Ovary (tissue), 9 donors: Measurements from ENCODE around the gene PLA2G12A. TPM values are rescaled to one million over a fixed set of nuclear protein-coding genes. Genes with fewer than 3 reads are reported as not detected.

Source experiments
- DNase-seq, 5 donors: peaks; one replicate each; pipeline ENCODE4 v3.0.0-alpha.2; 2019 to 2020
- H3K27ac ChIP-seq, 2 donors: fragments of 200-600 bp; one replicate each; pipeline versions ENCODE4 v1.5.1 to v1.8.0; 2019 to 2022
- H3K27me3 ChIP-seq: fragments of 200-600 bp; one replicate; pipeline ENCODE4 v1.8.0; 2022
- H3K36me3 ChIP-seq: fragments of 200-600 bp; sonication (generic); one replicate; pipeline ENCODE4 v1.5.1; 2019
- H3K4me1 ChIP-seq: one replicate; pipeline ENCODE4 v1.8.1; 2013; ENCODE audit warnings: mild to moderate bottlenecking, moderate library complexity; ENCODE audit not compliant: insufficient read depth
- H3K4me3 ChIP-seq: fragments of 200-600 bp; sonication (generic); one replicate; pipeline ENCODE4 v1.5.1; 2017
- H3K9me3 ChIP-seq, 2 donors: fragments of 200-600 bp in 1 of 2; sonication (generic) in 1 of 2; one replicate each; pipeline versions ENCODE4 v1.5.1 to v1.8.1; 2013 to 2019; ENCODE audit warnings: mild to moderate bottlenecking in 1 of 2, moderate library complexity in 1 of 2
- EP300 ChIP-seq: sonication (generic); formaldehyde crosslinking; IDR thresholded peaks from one replicate; pipeline ENCODE4 v1.6.1; 2017; ENCODE audit warnings: antibody characterized with exemption
- POLR2A ChIP-seq: fragments of 450-650 bp; IDR thresholded peaks from one replicate; pipeline ENCODE4 v1.6.1; 2017; ENCODE audit warnings: antibody characterized with exemption, mild to moderate bottlenecking, moderate library complexity
- WGBS, 3 donors: extraction: QIAGEN DNeasy Blood & Tissue Kit in 1 of 3; methylation state at CpG; one replicate each; pipeline versions ENCODE4 v1.1.5 to v1.1.7; 2013 to 2017; 5-methylcytosine and 5-hydroxymethylcytosine counted together
- intact Hi-C, 4 donors: fragments of 100-400 bp; cut with DNase I; formaldehyde crosslinking; loops; one replicate each; pipeline versions ENCODE4 v1.11.0 to v1.15.1; 2022 to 2023
- polyA plus RNA-seq, 2 donors: library from polyadenylated mRNA; stranded (reverse); fragments of 200-250 nt in 1 of 2; fragments of 350-450 nt in 1 of 2; fragmentation: Illumina TruSeq in 1 of 2; extraction: RNeasy Lipid Tissue Mini Kit (QIAGEN cat#74804) in 1 of 2; gene quantifications; one replicate each; pipeline ENCODE4 v1.2.3, GENCODE V29; 2013 to 2014
- total RNA-seq, 7 donors: library from RNA; depleted of rRNA in 2 of 7; stranded (reverse); fragments of >200 nt in 2 of 7; fragmentation: NEBNext Ultra II Directional in 3 of 7; extraction: Animal tissue kit (Norgen Biotek cat#: 25700) in 3 of 7; gene quantifications; one replicate each; pipeline versions ENCODE4 v1.1.0 to v1.2.4, GENCODE V29; 2016 to 2023
- TF ChIP-seq, protein P1 (sequence below), 3 donors: fragments of 450-650 bp in 2 of 3; fragments of 200-600 bp in 1 of 3; IDR thresholded peaks; one replicate each; pipeline versions ENCODE4 v1.5.1 to v1.8.0; 2016 to 2022; ENCODE audit warnings: antibody characterized with exemption in 3 of 3, mild to moderate bottlenecking in 1 of 3
- donor health status: DM: no; HTN: no; CAD: no; lungs with moderate emphysema.
- donor health status: DM: no; HTN: no; CAD: no.
- donor health status: Bipolar disorder and iron deficiency.
- donor health status: DM: yes; HTN: yes; CAD: no.
- donor health status: DM: no; HTN: no; CAD: no.
- donor health status: DM: yes; HTN: yes; CAD: no.

Gene PLA2G12A
- total and polyA plus RNA-seq, 9 donors, result 11.0 to 84.3 (median 31.7) TPM

DNA sequence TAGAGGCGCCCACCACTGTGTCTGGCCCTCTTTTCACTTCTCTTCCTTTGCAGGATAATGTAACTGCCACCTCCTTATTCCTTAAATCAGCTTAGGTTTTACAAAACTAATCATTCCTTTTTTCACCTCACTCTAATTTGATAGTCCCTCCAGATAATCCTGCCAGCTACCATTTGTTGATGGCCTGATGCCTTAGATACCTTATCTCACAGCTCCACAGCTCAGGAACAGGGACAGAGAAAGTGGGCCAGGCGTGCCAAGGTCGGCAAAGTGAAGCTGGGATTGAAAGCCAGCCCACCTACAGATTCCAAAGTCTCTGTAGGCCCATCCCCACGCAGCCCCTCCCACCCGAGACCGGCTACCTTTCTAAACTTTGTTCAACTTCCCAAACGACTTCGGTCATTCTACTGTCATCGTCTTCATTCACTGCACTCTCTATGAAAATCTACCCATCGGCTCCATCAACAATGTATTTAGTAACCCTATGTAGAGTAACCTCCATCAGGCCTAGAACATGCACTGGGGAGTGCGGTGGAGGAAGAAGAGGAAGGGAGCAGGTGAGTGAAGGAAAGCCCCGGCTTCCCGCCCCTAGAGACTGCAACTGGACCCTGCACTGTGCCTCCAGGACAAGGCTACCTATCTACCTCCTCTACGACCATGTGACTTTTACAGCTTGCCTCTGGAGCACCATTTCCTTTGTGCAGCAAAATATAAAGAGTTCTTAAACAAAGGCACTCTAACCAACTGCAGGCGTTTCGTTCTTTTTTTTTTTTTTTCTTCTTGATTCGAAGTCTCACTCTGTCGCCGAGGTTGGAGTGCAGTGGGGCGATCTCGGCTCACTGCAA, 28.1 kb downstream of the PLA2G12A start:
- 36 to 48% (median 45%) methylated on average over 21 of the region's 21 CpGs for WGBS, 3 donors
- Histone ChIP-seq H3K9me3 (no peaks in the 10 kb centered on the region), H3K4me3 (peak overlapping the region; percentile 88), H3K36me3 (no peaks in the 10 kb centered on the region), H3K27ac (no peak overlapping the region), H3K27me3 (no peaks in the 10 kb centered on the region), H3K4me1 (peaks cover 5% of the 10 kb centered on the region)
- no peak for DNase-seq
- intact Hi-C loops, result loop anchor here in 3 of 4 donors (10.0 kb wide), 3 partner anchors 113 to 267 kb away; partner anchors contain the start of genes GAR1 (in 2 of the 3), RRH (in 1 of the 3) and SEC24B (in 1 of the 3)
- TF ChIP-seq, protein P1, sequence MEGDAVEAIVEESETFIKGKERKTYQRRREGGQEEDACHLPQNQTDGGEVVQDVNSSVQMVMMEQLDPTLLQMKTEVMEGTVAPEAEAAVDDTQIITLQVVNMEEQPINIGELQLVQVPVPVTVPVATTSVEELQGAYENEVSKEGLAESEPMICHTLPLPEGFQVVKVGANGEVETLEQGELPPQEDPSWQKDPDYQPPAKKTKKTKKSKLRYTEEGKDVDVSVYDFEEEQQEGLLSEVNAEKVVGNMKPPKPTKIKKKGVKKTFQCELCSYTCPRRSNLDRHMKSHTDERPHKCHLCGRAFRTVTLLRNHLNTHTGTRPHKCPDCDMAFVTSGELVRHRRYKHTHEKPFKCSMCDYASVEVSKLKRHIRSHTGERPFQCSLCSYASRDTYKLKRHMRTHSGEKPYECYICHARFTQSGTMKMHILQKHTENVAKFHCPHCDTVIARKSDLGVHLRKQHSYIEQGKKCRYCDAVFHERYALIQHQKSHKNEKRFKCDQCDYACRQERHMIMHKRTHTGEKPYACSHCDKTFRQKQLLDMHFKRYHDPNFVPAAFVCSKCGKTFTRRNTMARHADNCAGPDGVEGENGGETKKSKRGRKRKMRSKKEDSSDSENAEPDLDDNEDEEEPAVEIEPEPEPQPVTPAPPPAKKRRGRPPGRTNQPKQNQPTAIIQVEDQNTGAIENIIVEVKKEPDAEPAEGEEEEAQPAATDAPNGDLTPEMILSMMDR (IDR thresholded peaks at IDR 0.05), result no peak

DNA sequence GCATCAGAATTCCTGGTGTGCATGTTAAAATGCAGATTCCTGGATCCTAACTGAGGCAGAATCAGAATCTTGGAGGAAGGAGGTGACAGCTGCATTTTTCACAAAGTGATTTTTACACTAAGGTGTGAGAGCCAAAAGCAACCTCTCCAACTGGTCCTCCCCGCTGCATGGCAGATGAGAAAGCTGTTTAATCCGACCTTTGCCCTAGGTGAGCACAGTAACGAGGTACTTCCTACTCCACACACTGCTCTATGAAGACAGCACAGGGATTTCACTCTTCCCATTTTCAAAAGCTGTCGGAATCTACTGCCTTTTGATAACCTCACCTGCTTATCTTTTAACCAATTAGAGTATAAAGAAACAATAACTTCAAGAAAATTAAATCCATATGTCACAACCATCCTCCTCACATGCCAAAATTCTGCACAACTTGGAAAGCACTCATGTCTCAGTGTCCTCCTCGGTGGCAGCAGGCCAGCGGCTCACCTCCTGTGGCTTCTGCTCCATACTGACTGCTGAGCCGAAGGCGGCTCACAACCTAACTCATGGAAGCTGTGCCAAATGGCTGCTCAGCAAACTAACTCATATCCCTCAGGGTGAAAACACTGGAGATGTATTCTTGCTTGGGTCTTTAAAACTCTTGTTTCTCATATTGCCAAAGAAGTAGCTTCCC, 30.2 kb downstream of the PLA2G12A start:
- Histone ChIP-seq H3K9me3 (no peaks in the 10 kb centered on the region), H3K27me3 (no peaks in the 10 kb centered on the region), H3K36me3 (no peaks in the 10 kb centered on the region), H3K4me1 (peaks cover 5% of the 10 kb centered on the region), H3K27ac (no peak overlapping the region), H3K4me3 (no peak overlapping the region)
- intact Hi-C loops, result loop anchor here in 3 of 4 donors (10.0 kb wide), 3 partner anchors 115 to 265 kb away; partner anchors contain the start of genes GAR1 (in 2 of the 3), RRH (in 1 of the 3) and SEC24B (in 1 of the 3)
- TF ChIP-seq, protein P1 (IDR thresholded peaks at IDR 0.05), result no peak
- no peak for TF ChIP-seq EP300
- no peak for TF ChIP-seq POLR2A
- no peak for DNase-seq
- WGBS, 3 donors, result 72 to 87% (median 82%) methylated on average over 8 of the region's 8 CpGs

GRCh38 chr4:109698656-109699055, 31.2 kb downstream of the PLA2G12A start:
- Histone ChIP-seq H3K36me3 (no peaks in the 10 kb centered on the region), H3K4me3 (no peak overlapping the region), H3K27me3 (no peaks in the 10 kb centered on the region), H3K4me1 (peaks cover 5% of the 10 kb centered on the region), H3K9me3 (no peaks in the 10 kb centered on the region), H3K27ac (no peak overlapping the region)
- no peak for DNase-seq
- TF ChIP-seq EP300 (no peak), POLR2A (no peak)
- TF ChIP-seq, protein P1 (IDR thresholded peaks at IDR 0.05), result no peak
- intact Hi-C loops, result no loop called here
- 95 to 100% (median 96%) methylated on average over 1 of the region's 1 CpG for WGBS, 3 donors

DNA sequence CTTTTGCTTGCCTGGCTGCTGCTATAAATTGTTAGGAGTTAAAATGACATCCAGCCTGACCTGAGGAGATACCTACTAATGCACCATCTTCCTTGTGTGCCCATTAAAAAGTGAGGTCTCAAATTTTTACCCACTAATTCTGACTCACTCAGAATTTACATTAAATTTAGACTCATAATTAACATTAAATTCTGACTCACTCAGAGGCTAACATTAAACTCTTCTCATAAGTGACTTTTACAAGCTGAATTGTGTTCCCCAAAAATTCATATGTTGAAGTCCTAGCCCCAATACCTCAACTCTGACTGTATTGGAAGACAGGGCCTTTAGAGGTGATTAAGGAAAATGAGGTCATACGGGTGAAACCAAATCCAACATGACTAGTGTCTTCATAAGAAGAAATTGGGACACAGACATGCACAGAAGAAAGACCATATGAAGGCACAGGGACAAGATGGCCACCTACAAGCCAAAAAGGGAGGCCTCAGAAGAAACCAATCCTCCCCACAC, 38.4 kb downstream of the PLA2G12A start:
- Histone ChIP-seq H3K36me3 (no peaks in the 10 kb centered on the region), H3K27ac (no peak overlapping the region), H3K4me1 (no peaks in the 10 kb centered on the region), H3K4me3 (no peak overlapping the region), H3K27me3 (no peaks in the 10 kb centered on the region), H3K9me3 (no peaks in the 10 kb centered on the region)
- DNase-seq, result no peak
- TF ChIP-seq, protein P1 (IDR thresholded peaks at IDR 0.05), result no peak
- TF ChIP-seq EP300 (no peak), POLR2A (no peak)
- WGBS, 3 donors, result 84 to 93% (median 86%) methylated on average over 1 of the region's 1 CpG
- intact Hi-C loops, result no loop called here
